MV-4-11 (cell line): ENCODE results near the gene KCNK16.

Experiments
- DNase-seq: peaks from one replicate; lab custom pipeline; 2025; lab: John Stamatoyannopoulos, UW

KCNK16 gene

DNA sequence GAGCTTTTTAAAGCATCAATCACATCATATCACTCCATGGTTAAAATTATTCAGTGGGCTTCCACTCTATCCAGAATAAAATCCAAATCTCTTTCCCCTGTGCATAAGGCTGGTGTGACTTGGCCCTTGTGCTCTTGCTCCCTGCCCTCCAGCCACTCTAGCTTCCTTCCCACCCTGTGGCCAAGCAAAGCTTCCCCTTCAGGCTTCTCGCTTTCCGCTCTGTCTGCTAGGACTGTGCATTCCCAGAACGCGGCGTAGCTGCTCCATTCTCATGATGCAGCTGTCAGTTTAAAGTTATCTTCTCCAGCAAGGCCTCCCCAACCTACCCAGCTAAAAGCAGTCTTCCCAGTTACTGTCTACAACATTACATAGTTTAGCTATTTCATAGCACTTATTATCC lies 19.4 kb upstream of the KCNK16 start:
- DNase-seq: no peak

DNA sequence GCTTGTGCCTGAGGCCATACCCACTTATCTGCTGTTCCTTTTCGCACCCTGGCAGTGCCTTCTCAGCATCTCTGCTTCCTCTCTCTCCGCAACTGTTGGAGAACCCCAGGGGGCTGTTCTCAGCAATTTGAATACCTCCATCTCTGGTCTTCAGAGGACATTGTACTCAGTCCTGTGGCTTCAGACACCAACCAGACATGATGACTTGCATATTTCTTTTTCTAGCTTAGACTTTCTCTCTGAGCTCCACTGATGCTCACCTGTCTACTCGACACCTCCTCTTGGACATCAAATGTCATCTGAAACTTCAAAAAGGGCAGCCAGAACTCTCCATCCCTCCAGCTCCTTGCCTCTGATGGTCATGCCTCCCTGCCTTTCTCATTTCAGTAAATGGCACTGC lies 18.9 kb upstream of the KCNK16 start:
- DNase-seq: no peak

DNA sequence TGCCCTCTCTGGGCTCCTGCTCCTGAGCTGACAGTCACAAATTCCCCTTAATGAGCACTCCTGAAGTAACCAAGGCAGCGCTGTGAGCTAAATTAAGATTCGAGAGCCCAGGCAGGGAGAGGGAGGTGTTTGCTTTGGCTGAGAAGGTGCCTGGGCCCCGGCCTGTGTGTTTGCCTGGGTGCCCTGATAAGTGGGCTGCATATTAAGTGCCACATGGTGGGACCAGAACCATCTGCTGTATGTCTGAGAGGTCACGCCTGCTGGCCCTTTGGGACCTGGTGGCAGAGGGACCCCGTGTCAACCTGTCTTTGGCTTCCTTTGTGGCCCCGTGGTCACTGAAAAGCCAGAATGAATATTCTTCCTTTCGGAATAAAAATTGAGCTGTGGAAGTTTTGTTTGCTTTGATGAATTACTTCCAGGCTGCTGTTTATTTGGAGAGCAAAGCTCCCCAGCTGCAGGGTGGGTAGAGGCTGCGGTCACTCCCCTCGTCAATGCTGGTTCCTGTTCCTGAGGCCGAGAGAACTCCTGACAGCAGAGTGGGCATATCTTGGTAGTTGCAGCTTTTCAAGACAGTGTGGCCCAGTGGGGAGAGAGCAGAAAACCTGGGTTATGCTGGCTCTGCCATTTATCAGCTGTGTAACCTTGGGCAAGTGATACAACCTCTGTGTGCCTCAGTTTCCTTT lies 17.5 kb upstream of the KCNK16 start:
- peak; percentile 57 for DNase-seq

DNA sequence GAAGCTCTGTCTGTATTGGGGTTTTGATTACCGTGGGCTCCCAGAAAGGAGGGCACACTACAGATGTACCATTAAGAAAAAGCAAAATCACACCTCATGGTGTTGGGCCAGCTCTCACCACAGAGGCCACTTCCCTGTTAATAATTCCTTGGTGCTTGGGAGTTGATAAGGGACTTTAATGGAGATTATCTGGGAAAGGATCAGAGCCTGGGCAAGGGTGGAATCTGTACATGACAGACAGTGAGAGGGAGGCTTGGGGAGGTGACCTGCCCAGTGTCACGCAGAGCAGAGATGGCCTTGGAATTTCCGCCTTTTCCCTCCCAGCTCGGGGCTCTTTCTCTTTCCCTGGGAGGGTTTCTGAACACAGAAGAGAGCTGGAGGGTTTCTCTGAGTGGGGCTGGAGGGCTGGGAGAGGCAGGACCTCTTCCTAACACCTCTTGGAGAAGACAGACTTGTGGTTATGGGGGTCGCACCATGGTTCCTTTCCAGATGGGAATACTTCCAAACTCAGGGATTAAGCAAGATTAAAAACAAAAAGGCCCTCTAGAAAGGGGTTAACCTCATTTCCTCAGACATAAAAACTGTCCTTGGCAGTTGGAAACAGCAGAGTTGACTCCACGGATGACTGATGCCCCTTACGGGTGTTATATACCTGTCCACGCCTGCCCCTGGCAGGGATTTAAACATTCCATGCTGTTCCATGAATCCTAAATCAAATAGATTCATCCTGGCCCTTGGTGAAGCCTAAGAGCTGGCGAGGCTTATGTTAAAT lies 16.8 kb upstream of the KCNK16 start:
- no peak for DNase-seq

DNA sequence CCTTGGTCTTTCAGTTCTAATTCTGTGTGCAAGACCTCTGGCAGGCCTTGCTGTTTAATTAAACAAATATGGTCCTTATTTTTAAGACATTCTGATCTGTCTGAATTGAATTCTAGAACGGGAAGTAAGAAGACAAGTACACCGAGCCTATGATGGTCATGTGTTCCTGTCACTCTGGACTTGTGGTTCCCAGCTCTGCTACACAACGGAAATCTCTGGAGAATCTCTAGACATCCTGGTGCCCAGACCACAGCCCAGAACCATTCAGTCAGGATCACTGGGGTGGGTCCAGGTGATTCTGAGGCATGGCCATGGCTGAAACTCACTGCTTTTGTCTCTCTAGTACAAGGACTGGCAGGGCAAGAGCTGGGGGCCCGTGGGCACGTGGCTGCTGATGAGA lies 15.9 kb upstream of the KCNK16 start:
- peak; percentile 81 for DNase-seq

DNA sequence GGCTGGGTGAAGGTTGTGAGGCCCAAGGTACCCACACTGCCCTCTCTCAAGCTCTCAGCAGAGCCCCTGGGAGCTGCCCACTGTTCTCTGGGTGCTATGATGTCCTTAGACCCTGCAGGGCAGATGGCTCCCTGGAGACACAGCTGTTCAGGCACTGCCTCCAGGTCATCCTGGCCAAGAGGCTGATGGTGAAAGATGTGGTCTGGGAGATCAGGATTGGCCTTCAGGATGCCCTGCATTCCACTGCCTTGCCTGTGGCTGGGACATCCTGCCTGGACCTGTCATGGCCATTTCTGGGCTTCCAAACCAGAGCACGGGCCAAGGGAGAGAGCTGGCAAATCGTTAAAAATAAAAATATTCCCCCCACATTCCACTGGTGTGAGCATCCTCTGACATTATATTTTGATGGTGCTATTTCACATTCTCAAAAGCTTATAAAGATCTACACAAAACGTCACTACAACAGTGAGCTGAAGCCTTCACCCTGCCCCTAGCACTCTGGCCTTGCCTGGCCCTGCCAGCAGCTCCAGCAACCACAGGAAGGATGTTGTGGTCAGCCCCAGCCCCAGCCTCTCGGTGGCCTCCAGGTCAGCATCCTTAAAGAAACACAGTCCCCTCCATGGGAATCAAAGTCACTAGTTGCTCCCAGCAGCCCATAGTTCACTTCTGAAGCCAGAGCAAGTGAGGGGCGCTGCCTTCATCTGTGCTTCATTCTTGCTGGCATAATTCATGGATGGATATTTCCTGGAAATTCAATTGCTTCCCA lies 13.5 kb upstream of the KCNK16 start:
- peak; percentile 89 for DNase-seq

DNA sequence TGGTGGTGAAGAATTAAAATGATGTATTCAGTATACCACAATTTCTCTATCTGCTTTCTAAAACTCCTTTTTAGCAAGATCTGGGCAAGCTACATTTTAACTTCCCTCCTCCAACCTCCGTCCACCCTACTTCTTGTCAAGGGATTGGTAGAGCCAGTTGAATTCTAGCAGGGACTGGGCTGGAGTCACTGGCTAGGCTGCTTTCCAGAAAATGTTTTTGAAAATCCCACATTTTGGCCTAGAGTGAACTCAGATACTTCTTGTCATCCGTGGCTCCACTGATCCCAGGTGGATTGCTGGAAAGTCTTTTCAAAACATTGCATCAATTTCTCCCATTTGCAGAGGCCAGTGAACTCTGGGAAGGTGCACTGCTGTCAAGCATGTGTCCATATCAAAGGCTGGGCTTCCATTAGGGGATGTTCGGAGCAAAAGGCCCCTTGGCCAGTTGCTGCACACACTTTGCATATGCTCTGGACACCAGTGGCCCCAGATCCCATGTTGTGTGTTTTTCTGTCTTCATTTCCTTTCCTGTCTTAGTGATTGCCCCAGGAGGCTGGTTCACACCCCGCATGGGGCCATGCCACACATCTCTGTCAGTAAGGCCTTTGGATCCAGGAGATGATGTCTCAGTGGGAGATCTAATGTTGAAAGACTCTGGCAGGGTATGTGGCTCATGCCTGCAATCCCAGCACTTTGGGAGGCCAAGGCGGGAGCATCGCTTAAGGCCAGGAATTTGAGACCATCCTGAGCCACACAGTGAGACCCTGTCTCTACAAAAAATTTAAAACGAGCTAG lies 11.3 kb upstream of the KCNK16 start:
- no peak for DNase-seq

DNA sequence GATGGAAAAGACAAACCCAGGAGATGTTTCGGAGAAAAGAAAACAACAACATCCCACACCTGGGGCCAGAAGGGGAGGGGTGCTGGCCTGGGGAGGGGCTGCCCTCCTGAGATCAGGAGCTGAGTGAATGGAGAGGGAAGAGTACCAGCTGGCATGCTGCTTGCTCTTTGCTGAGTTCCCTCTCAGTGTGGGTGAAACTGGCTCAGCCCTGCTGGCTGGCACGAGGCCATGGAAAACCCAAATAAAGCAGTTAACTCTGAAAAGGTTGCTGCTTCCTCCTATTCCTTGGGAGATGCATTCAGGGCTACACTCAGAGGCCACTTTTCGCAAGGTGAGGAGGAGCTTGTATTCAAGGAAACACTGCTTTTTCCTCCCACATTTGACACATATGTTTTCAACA lies 8.0 kb upstream of the KCNK16 start:
- peak; percentile 76 for DNase-seq

DNA sequence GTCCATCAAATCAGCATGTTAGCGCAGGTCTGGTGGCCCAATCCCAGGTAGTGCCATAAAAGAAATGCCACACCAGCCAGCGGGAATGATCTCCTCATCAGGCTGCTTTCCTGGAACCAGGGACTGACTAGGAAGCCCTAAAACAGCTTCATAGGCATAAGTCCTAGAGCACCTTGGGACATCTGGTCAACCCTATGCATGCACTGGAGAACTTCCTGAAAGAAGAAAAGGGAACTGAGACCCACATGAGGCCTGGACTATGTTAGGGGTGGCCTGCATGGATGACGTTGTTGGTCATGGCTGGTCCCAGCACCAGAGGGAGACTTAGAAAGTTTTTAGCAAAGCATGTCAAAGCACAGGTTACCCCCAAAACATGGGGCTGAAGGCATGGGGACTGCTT lies 7.6 kb upstream of the KCNK16 start:
- DNase-seq: peak; percentile 95

DNA sequence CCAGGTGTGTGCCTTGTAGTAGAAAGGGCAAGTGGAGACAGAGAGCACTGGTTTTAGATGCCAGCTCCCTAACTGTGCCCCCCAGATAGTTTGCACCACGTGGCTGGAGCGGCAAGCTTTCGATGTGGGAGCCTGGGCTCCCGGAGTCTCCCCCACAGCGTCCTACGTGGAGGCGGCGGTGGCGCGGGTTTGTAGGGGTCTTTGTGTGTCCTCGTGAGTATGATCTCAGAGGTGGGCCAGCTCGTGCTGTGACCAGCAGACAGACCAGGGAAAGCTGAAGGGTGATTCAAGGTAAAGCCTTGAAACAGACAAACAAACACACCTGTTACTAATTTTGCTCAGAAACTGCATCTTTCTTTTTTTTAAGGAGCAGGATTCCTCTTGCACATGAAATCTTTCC lies 5.6 kb upstream of the KCNK16 start:
- DNase-seq: no peak

DNA sequence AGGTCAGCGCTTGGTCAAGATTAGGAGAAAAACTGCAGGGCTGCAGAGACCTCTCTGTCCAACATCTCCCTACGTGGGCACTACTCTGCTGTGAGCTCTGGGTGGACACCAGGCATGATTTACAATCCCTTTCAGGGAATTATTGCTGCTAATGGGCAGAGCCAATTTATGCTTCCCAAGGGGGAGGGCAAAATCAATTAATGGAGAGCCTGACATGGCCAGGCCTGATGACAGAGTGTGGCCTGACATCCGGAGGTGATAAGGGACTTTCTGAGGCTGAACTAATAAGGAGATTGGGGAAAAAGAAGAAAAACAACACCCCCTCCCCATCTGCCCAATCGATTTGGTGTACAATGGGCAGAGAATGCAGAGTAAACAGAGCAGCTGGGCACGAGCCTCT lies 5.0 kb upstream of the KCNK16 start:
- DNase-seq: no peak

- no peak for DNase-seq
Measured at GRCh38 chr6:39321761-39322160, 741 bp downstream of the KCNK16 start.

- no peak for DNase-seq
Measured at GRCh38 chr6:39320363-39320984, 2.0 kb downstream of the KCNK16 start.

- no peak for DNase-seq
Measured at GRCh38 chr6:39319621-39320362, 2.7 kb downstream of the KCNK16 start.

DNA sequence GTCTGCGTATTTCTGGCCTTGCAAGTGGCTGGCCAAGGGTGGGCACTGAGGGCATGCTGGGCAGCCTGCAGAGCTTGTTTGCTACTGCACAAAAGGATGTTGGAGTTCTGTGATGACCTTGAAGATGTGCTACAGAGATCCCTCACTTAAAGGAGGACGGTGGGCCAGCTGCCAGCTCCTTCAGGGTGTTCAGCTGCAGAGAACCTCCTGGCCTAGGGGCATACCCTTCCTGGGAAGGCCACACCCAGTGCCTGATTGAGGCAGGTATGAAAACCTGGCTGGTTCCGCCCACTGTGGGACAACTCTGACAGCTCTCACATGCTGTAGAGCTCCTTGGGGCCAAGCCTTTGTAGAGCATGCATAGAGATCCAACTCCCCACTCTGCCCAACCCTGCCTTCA lies 5.2 kb downstream of the KCNK16 start:
- no peak for DNase-seq

DNA sequence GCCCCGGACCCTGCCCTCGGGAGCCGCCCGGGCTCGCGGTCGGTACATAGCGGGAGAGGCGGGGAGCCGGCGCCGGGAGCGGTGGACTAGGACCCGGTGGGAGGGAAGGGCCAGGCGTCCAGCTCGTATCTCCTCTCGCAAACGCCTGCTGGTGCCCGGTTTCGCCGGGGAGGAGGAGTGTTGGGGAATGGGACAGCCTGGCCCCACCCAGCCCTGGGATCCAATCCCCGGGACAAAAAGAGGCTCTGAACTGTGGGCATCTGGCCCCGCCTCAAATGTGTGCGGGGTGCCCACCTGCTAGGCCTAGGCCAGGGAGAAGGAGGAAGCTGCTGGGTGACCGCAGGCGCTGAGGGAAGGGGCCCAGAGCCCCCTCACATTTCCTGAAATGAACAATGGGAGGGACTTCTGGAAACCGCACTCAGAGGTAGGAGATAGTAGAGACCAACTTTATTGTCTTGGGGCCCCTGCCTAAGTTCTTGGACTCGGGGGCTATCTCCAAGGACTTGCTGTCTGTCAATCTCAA lies 8.2 kb downstream of the KCNK16 start, which contains the start of gene KCNK17:
KCNK17 (minus strand) TSS at position 147 of the 523 bp plus-strand sequence; CDS start at position 48, 99 bp downstream.
- DNase-seq: peak; percentile 59

DNA sequence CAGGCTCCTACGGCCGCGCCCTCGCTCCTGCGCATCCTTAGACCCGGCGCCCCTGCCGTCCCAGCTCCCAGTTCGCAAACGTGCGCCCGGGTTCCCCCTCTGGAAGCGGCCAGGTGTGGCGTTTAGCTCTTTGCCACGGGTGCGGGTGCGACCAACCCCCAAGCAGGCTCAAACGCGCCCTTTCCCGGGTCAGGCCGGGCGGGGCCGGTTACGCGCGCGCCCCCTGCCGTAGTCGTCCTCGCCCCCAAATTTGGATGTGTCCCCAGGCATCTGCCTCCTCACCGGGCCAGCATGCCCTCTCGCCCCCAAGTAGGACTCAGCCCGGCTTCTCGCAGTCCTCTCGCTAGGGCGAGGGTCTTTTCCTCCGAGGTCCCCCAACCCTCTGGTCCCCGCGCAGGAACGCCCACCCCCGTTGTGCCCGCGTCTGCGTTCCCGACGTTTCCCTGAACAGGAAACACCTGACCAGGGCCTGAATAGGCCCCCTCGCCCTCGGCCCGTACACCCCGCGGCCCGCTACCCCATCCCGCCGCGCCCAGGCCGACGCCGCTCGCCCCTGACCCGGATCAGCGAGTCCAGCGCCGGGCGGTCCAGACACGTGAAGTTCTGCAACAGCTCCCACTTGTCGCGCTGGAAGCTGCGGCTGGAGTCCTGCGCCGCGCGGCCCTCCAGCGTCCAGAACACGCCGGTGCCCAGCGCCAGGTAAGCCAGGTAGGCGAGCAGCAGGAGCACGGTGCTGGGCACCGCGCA lies 8.8 kb downstream of the KCNK16 start:
- DNase-seq: no peak

DNA sequence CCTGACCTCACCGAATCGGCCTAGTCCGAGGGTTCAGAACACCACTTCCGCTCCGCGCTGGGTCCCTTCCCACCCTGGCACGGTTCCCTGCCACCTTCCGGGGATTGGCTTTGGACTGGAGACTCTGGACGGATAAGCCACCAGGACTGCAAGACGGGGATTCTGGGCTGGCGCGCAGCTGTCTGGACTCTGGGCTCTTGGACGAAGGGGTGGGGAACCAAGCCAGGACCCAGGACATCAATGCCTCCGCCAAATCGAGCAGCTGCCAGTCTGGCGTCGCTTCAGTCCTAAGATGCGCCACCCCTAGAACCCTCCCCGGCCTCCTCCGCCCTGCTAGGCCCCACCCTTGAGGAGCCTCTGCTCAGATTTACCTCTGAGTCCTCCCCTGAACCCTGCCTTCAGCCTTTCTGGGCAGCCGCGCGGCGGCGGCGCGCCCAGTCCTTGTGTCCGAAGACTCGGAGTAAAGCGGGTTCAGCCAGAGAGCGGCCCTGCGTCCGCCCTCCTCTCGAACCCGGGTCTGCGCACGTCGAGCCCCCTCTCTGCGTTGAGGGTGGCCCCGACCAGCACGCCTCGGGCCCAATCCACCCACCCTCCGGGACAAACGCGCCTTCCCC lies 9.5 kb downstream of the KCNK16 start:
- DNase-seq: no peak

DNA sequence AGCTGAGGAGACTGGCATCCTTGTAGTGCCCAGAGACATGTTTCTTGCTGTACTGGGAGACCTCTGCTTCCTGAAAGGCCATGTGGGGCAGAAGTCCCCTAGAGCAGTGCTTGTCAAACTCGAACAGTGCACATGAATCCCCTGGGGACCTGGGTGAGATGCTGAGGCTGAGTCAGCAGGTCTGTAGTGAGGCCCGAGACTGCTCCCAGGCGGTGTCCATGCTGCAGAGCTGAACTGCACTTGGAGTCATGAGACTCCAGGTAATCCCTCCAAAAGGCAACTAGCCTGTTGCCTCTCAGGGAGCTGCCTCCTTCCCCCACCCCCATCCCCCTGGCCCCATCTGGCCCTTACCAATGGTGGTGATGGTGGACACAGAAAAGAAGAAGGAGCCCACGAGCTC lies 12.0 kb downstream of the KCNK16 start:
- no peak for DNase-seq
